ENCODE measurements around the gene SNIP1. TPM values are rescaled to one million over a fixed set of nuclear protein-coding genes. Genes with fewer than 3 reads are reported as not detected.

SNIP1 gene
- total and polyA plus RNA-seq, 2 of the 8 experiments (the other 6 are each of a cell fraction or from before 2014, with no cell fraction given) = 3.7 to 15.7 TPM

DNA sequence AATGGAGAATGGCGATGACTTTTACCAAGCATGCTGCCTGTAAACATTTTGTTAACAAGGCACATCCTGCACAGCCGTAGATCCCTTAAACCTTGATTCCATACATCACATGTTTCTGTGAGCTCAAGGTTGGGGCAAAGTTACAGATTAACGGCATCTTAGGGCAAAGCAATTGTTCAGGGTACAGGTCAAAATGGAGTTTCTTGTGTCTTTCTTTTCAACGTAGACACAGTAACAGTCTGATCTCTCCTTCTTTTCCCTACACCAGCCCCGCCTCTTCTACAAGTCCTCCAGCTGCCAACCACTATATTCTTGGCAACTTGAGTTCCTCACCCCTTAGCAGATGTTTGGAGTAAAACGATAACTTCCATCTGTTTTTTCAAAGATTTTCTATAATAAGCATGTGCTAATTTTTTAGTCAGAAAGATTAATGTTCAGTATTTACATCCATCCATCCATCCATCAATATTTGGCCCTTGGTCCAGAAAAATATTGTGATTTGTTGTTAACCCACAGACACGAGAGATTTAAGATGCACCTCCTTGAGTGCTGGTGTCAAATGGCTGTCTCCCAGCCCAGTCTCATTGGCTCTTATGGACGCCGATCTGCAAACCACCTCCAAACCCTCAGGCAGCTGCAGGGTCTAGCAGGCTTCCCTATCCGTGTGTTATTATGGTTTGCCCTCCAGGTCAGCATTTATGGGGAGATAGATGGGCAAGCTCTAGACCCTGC lies 6.5 kb upstream of the SNIP1 start:
- no peak overlapping the region for H2AK5ac ChIP-seq (ENCODE audit: low read depth, low read length)
- H3K9me3 ChIP-seq (ENCODE audit: insufficient read depth in 2 of 2, low read depth in 1 of 2, low read length in 1 of 2) = no peaks in the 10 kb centered on the region
- no peak overlapping the region for H4K8ac ChIP-seq (ENCODE audit: extremely low read depth, insufficient read depth, low read length)
- H4K91ac ChIP-seq (replicated peaks; ENCODE audit: insufficient read length, low read length) = no peak overlapping the region
- no peak overlapping the region for H2BK20ac ChIP-seq (ENCODE audit: low read length)
- H3K18ac ChIP-seq (ENCODE audit: extremely low read depth, low read length) = no peak overlapping the region
- peaks cover 0 to 6% (median 4%) of the 10 kb centered on the region in 4 experiments; a peak in 6 of 7 replicates for H3K4me1 ChIP-seq (replicated peaks in 1 of 4; ENCODE audit: control insufficient read depth in 3 of 4, insufficient read depth in 4 of 4, low read length in 3 of 4)
- no peak overlapping the region for H3K4me2 ChIP-seq (ENCODE audit: insufficient read depth in 1 of 2, low read depth in 2 of 2, low read length in 2 of 2)
- no peaks in the 10 kb centered on the region for H3K23me2 ChIP-seq (ENCODE audit: low read depth, low read length)
- H4K20me1 ChIP-seq (replicated peaks in 1 of 2; ENCODE audit: control insufficient read depth in 1 of 2, insufficient read depth in 2 of 2, low read length in 2 of 2) = no peaks in the 10 kb centered on the region
- 87% methylated on average over 10 of the region's 10 CpGs; no CpG with 5 or more reads in 1 of the 2 experiments for WGBS, 2 experiments (ENCODE audit: extremely low coverage in 1 of 2, insufficient coverage in 1 of 2, insufficient read length in 1 of 2, insufficient replicate concordance in 2 of 2, low coverage in 1 of 2, low lambda C conversion rate in 2 of 2, missing lambda C conversion rate in 1 of 2)
- H3K36me3 ChIP-seq (ENCODE audit: control insufficient read depth in 2 of 4, insufficient read depth in 4 of 4, low read length in 3 of 4) = peaks cover 5 to 16% (median 9%) of the 10 kb centered on the region in 4 experiments; a peak in 7 of 8 replicates
- no peaks in the 10 kb centered on the region for H3K27me3 ChIP-seq (replicated peaks in 1 of 4; ENCODE audit: control insufficient read depth in 3 of 4, extremely low read depth in 1 of 4, insufficient read depth in 3 of 4, low read length in 3 of 4)
- DNase-seq (ENCODE audit: low read depth in 1 of 2, low spot score in 2 of 2) (no peak), FAIRE-seq (no peak)
- H3K4me3 ChIP-seq (ENCODE audit: extremely low read depth in 1 of 4, insufficient read depth in 2 of 4, low read depth in 3 of 4, low read length in 4 of 4) = no peak overlapping the region
- H3K79me1 ChIP-seq (ENCODE audit: low read depth, low read length) = no peaks in the 10 kb centered on the region; the same call in 1 of the 2 replicates
- H3K79me2 ChIP-seq (ENCODE audit: control insufficient read depth in 1 of 2, insufficient read depth in 2 of 2, low read length in 2 of 2) = no peaks in the 10 kb centered on the region
- H2AFZ ChIP-seq (ENCODE audit: low read length) = no peak overlapping the region
- CTCF ChIA-PET (ENCODE audit: partially characterized antibody) = interaction anchor here (1.5 kb wide), 1 partner anchor 106 kb away, joined by 3 read pairs; no protein-coding TSS in a partner anchor
- no peak overlapping the region for H2BK120ac ChIP-seq (replicated peaks; ENCODE audit: low read depth, low read length)
- H3K4ac ChIP-seq (replicated peaks; ENCODE audit: insufficient read length, low read depth, low read length) = no peak overlapping the region
- no peak overlapping the region for H3K9ac ChIP-seq (replicated peaks in 1 of 4; ENCODE audit: extremely low read depth in 1 of 4, low read depth in 3 of 4, low read length in 3 of 4)
- POLR2A ChIA-PET (ENCODE audit: partially characterized antibody) = interaction anchor here (1.3 kb wide), 1 partner anchor 130 kb away, joined by 3 read pairs; a partner anchor contains a TSS
- H3K56ac ChIP-seq (replicated peaks; ENCODE audit: insufficient read length, low read depth, low read length) = no peak overlapping the region
- H3K23ac ChIP-seq (ENCODE audit: insufficient read length) = no peak overlapping the region
- H4K5ac ChIP-seq (ENCODE audit: insufficient read length, low read depth, low read length) = no peak overlapping the region
- H2BK15ac ChIP-seq (ENCODE audit: low read length) = no peak overlapping the region
- H2BK5ac ChIP-seq (ENCODE audit: low read depth, low read length) = no peak overlapping the region
- H2BK12ac ChIP-seq (ENCODE audit: low read depth, low read length) = no peak overlapping the region
- H3K27ac ChIP-seq (ENCODE audit: low read depth, low read length) = no peak overlapping the region
- H3K14ac ChIP-seq (ENCODE audit: insufficient read length) = no peak overlapping the region
- TF ChIP-seq POLR2AphosphoS5 (IDR thresholded peaks at IDR 0.05; ENCODE audit: low read depth, low read length) (no peak), TBP (IDR thresholded peaks at IDR 0.05; ENCODE audit: low read depth, low read length) (no peak), SAP30 (IDR thresholded peaks at IDR 0.05; ENCODE audit: insufficient read depth, insufficient replicate concordance, low read length) (no peak), SIRT6 (IDR thresholded peaks at IDR 0.05; ENCODE audit: low read length) (no peak), POLR2A (IDR thresholded peaks at IDR 0.05; ENCODE audit: control extremely low read depth in 1 of 2, low read depth in 2 of 2, low read length in 2 of 2) (no peak), SUZ12 (IDR thresholded peaks at IDR 0.05; ENCODE audit: low read length) (no peak), SP2 (IDR thresholded peaks at IDR 0.05; ENCODE audit: low read length) (no peak), CBX8 (IDR thresholded peaks at IDR 0.05; ENCODE audit: borderline replicate concordance, low read depth, low read length) (no peak)
